GM10847 (cell line): Measurements from ENCODE around the gene ZNF783.

ENCODE experiments used
- POLR2A ChIP-seq: IDR thresholded peaks from 2 replicates; pipeline ENCODE4 v1.6.1; 2011; ENCODE audit not compliant: insufficient read length; ENCODE audit errors: extremely low read depth

ZNF783 gene

GRCh38 chr7:149330914-149331567 lies 69.0 kb downstream of the ZNF783 start:
- TF ChIP-seq POLR2A: no peak

- no peak for TF ChIP-seq POLR2A
Measured at GRCh38 chr7:149333321-149333717, 71.3 kb downstream of the ZNF783 start.

GRCh38 chr7:149334219-149334618 lies 72.2 kb downstream of the ZNF783 start:
- TF ChIP-seq POLR2A: no peak
